OCI-LY1 (cell line): Measurements from ENCODE around the gene DNLZ.

Source experiments
- CTCF ChIP-seq: fragments of 200-600 bp; sonication (generic), shearing (Covaris generic); IDR thresholded peaks from 2 replicates; pipeline ENCODE4 v1.5.1; 2017; ENCODE audit warnings: mild to moderate bottlenecking, antibody characterized with exemption, low read length, moderate library complexity, mixed read lengths
- EZH2 ChIP-seq: fragments of 200-600 bp; sonication (generic), shearing (Covaris generic); IDR thresholded peaks from 2 replicates; pipeline ENCODE4 v1.8.0; 2017; ENCODE audit warnings: borderline replicate concordance, mixed run types, mild to moderate bottlenecking, antibody characterized with exemption, low read length, moderate library complexity, mixed read lengths

GRCh38 chr9:136357202-136357725 is 6.3 kb downstream of the DNLZ start:
- TF ChIP-seq CTCF (no peak), EZH2 (no peak)
